ENCODE data around the gene PTPRCAP. TPM values are rescaled to one million over a fixed set of nuclear protein-coding genes. Genes with fewer than 3 reads are reported as not detected.
"Not testable (repeated sequence)": the region's sequence is repeated elsewhere in the genome, so short reads cannot be mapped to it uniquely, and the experiment has no call there.

PTPRCAP gene
- total RNA-seq, 1 donor from 2014 or later = 2.5 TPM

DNA sequence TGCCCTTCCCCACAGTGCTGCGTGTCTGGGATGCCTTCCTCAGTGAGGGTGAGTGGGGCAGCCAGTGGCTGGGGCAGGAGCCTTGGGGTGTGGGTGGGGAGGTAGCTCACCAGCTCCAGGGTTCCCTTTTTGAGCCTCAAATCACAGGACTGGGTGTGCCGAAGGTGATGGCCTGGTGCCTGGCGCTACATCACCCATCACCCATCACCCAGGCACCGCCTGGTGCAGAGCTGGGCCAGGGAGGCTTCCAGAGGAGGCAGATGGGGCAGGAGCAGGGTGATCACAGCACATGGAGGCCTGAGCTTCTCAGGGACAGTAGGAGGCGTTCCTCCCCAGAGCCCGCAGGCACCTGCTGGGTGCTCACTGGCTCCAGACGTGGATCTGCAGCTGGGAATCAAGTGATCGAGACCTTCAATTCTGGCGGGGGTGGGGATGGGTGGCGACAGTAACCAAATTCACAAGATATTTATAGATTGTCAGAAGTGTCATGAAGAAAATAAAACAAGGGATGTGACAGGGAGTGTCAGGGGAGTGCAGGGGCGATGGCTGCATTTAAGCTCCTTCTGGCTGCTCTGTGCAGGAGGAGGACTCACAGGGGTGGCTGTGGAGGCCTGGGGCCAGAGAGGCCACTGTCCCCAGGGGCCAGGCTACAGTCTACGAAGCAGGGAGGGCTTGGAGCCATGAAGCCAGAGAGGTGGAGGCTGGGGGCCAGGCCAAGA, 30.4 kb downstream of the PTPRCAP start:
- Histone ChIP-seq H3K27me3 (ENCODE audit: control insufficient read depth, insufficient read depth, low read length) (peaks cover 5% of the 10 kb centered on the region), H3K4me3 (ENCODE audit: low read depth, low read length) (no peak overlapping the region), H3K36me3 (ENCODE audit: control insufficient read depth, insufficient read depth, low read length) (no peaks in the 10 kb centered on the region)
- DNase-seq (ENCODE audit: low read depth) = no peak
- TF ChIP-seq, protein P1, sequence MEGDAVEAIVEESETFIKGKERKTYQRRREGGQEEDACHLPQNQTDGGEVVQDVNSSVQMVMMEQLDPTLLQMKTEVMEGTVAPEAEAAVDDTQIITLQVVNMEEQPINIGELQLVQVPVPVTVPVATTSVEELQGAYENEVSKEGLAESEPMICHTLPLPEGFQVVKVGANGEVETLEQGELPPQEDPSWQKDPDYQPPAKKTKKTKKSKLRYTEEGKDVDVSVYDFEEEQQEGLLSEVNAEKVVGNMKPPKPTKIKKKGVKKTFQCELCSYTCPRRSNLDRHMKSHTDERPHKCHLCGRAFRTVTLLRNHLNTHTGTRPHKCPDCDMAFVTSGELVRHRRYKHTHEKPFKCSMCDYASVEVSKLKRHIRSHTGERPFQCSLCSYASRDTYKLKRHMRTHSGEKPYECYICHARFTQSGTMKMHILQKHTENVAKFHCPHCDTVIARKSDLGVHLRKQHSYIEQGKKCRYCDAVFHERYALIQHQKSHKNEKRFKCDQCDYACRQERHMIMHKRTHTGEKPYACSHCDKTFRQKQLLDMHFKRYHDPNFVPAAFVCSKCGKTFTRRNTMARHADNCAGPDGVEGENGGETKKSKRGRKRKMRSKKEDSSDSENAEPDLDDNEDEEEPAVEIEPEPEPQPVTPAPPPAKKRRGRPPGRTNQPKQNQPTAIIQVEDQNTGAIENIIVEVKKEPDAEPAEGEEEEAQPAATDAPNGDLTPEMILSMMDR (IDR thresholded peaks at IDR 0.05; ENCODE audit: insufficient read depth, low read length, poor library complexity, severe bottlenecking) = no peak

DNA sequence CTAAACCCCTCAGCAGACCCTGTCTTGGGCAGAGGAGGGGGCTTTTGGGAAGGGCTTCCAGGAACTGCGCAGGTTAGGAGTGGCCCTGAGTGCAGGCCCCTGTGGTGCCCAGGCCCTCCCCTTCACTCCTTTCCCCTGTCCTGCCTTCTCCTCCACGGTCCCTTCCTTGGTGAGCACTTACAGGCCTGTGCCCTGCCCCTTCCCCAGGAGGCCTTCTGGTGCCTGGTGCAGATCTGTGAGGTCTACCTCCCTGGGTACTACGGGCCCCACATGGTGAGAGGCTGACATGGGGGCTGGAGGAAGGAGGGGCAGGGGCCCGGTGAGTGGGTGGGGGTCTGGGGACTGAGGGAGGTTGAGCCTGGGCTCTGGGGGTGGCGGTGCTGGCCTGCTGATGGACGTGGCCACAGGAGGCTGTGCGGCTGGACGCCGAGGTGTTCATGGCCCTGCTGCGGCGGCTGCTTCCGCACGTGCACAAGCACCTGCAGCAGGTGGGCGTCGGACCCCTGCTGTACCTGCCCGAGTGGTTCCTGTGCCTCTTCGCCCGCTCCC, 31.0 kb downstream of the PTPRCAP start:
- no peak overlapping the region for H3K4me3 ChIP-seq (ENCODE audit: low read depth, low read length)
- TF ChIP-seq, protein P1 (IDR thresholded peaks at IDR 0.05; ENCODE audit: insufficient read depth, low read length, poor library complexity, severe bottlenecking) = no peak
- H3K27me3 ChIP-seq (ENCODE audit: control insufficient read depth, insufficient read depth, low read length) = peaks cover 5% of the 10 kb centered on the region
- H3K36me3 ChIP-seq (ENCODE audit: control insufficient read depth, insufficient read depth, low read length) = no peaks in the 10 kb centered on the region
- DNase-seq (ENCODE audit: low read depth) = no peak

DNA sequence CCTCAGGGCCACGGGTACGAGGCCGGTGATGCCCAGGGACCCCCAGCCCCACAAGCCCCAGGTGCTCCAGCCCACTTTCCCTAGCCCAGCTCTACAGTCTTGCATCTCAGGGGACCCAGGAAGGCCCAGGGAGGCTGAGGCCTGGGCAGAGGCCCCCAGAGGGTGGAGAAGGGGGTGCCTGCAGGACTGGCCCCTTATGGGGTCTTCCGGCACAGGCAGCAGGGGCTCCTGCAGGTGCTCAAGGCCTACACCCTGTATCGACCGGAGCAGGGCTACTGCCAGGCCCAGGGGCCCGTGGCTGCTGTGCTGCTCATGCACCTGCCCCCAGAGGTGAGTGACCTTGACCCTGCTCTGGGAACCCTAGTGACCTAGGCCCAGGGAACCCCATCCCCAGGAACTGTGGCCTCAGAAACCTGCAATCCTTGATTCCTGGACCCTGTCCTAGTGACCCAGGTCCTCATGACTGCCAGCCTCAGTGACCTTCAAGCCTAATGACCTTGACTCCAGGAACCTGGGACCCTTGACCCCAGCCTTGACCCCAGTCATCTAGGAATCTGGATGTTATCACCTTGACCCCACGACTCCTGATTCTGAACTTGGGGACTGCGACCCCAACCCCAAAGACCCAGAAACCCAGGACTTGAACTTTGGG, 31.7 kb downstream of the PTPRCAP start:
- no peak for DNase-seq (ENCODE audit: low read depth)
- H3K4me3 ChIP-seq (ENCODE audit: low read depth, low read length) = no peak overlapping the region
- no peaks in the 10 kb centered on the region for H3K36me3 ChIP-seq (ENCODE audit: control insufficient read depth, insufficient read depth, low read length)
- TF ChIP-seq, protein P1 (IDR thresholded peaks at IDR 0.05; ENCODE audit: insufficient read depth, low read length, poor library complexity, severe bottlenecking) = no peak
- H3K27me3 ChIP-seq (ENCODE audit: control insufficient read depth, insufficient read depth, low read length) = peaks cover 3% of the 10 kb centered on the region

DNA sequence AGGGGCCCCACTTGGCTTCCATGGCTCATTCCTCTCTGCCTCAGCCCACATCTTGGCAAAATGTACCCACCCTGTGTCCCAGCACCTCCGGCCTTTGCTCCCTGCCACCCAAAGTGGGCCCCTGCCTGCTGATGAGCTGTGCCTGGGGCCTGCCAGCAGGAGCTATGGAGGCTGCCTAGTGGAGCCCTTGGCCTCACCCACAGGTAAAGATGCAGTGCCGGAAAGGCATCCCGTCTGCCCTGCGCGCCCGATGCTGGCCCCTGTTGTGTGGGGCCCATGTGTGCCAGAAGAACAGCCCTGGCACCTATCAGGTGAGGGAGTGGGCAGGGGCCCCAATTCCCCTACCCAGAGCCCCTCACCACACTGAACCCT, 32.3 kb downstream of the PTPRCAP start:
- H3K27me3 ChIP-seq (ENCODE audit: control insufficient read depth, insufficient read depth, low read length) = no peaks in the 10 kb centered on the region
- peaks cover 2% of the 10 kb centered on the region for H3K36me3 ChIP-seq (ENCODE audit: control insufficient read depth, insufficient read depth, low read length)
- TF ChIP-seq, protein P1 (IDR thresholded peaks at IDR 0.05; ENCODE audit: insufficient read depth, low read length, poor library complexity, severe bottlenecking) = no peak
- no peak for DNase-seq (ENCODE audit: low read depth)
- H3K4me3 ChIP-seq (ENCODE audit: low read depth, low read length) = no peak overlapping the region

DNA sequence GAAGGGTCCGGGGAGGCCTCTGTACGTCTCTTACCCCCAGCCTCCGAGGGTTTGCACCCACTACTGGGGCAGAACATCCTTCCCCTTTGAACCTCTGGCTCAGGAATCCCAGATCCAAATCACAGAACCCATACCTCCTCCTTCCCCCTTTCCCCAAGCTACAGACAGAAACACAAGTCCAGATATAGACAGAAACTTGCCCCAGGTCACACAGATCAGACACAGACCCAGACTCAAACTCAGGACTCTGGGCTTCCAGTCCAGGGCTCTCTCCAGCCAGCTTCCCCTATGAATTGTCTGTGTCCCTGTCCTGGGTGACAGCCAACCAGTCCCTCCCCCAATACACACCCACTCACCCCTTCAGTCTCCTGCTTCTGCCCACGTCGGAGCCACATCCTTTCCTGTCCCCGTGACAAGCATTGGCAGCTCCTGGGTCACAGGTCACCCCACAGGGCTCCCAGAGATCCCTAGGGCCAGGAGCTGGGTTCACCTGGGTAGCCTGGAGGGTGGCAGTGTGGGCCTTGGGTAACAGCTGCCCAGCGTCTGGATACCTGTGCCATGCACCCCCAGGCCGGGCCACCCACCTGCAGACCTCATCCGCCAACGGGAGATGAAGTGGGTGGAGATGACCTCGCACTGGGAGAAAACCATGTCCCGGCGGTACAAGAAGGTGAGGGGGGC, 32.8 kb downstream of the PTPRCAP start:
- Histone ChIP-seq H3K36me3 (ENCODE audit: control insufficient read depth, insufficient read depth, low read length) (peaks cover 2% of the 10 kb centered on the region), H3K27me3 (ENCODE audit: control insufficient read depth, insufficient read depth, low read length) (no peaks in the 10 kb centered on the region), H3K4me3 (ENCODE audit: low read depth, low read length) (no peak overlapping the region)
- DNase-seq (ENCODE audit: low read depth) = no peak
- TF ChIP-seq, protein P1 (IDR thresholded peaks at IDR 0.05; ENCODE audit: insufficient read depth, low read length, poor library complexity, severe bottlenecking) = no peak

DNA sequence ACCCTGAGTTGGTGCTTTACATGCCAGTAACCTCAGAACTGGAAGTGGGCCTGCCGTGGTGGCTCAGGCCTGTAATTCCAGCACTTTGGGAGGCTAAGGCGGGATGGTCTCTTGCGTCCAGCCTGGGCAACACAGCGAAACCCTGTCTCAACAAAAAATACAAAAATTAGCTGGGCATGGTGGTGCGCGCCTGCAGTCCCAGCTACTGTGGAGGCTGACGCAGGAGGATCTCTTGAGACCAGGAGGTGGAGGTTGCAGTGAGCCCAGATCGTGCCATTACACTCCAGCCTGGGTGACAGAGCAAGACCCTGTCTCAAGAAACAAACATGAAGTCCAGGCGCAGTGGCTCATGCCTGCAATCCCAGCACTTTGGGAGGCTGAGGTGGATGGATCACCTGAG, 34.4 kb downstream of the PTPRCAP start:
- not testable (repeated sequence) for H3K4me3 ChIP-seq (ENCODE audit: low read depth, low read length); DNase-seq (ENCODE audit: low read depth); H3K36me3 ChIP-seq (ENCODE audit: control insufficient read depth, insufficient read depth, low read length); H3K27me3 ChIP-seq (ENCODE audit: control insufficient read depth, insufficient read depth, low read length)

DNA sequence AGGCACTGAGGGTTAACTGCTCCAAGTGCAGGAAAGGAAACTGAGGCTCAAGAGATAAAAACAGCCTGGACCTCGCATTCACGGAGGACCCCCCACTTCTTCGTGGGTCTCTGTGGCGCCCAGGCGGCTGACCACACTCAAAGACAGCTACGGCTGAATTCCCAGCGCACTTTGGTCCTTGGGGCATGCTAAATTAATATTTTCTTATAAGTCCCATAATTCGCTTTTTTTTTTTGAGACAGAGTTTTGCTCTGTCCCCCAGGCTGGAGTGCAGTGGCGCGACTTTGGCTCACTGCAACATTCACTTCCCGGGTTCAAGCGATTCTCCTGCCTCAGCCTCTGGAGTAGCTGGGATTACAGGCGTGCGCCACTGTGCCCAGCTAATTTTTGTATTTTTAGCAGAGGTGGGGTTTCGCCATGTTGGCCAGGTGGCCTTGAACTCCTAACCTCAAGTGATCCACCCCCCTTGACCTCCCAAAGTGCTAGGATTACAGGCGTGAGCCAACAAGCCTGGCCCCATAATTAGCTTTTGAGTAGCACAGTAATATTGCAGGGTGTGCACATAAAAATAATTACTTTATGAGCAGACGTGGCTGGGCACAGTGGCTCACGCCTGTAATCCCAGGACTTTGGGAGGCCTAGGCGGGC, 35.2 kb downstream of the PTPRCAP start:
- peak overlapping the region; percentile 16 for H3K4me3 ChIP-seq (ENCODE audit: low read depth, low read length)
- H3K27me3 ChIP-seq (ENCODE audit: control insufficient read depth, insufficient read depth, low read length); H3K36me3 ChIP-seq (ENCODE audit: control insufficient read depth, insufficient read depth, low read length); DNase-seq (ENCODE audit: low read depth): not testable (repeated sequence)
